Naive thymus-derived CD8-positive, alpha-beta T cell (primary cell): Measurements from ENCODE around the gene PRDM1. TPM values are rescaled to one million over a fixed set of nuclear protein-coding genes. Genes with fewer than 3 reads are reported as not detected.

Experiments used
- ATAC-seq, 2 donors: fragments of 150-1000 bp; cut with Tn5 transposase in 1 of 2; sonication (Bioruptor Pico), chemical (Tn5 transposase) in 1 of 2; 1 replicate in 1 of 2; 2 replicates in 1 of 2; pipeline ENCODE4 v1.10.0; 2021; ENCODE audit warnings: mild to moderate bottlenecking in 2 of 2, moderate library complexity in 2 of 2
- POLR2A ChIA-PET: fragments of 350-600 bp; sonication (Branson Sonifier 250); formaldehyde crosslinking; loops from one replicate; lab custom pipeline; 2021; ENCODE audit warnings: antibody characterized with exemption; lab: Charles Lee
- DNase-seq, 10 donors: peaks; one replicate each; pipeline versions ENCODE4 v3.0.0 to v3.0.0-alpha.2; 2020 to 2022
- H3K27ac Mint-ChIP-seq, 10 donors: one replicate each; pipeline ENCODE4 v1.8.0; 2020 to 2022; ENCODE audit warnings: mild to moderate bottlenecking in 10 of 10, mixed read lengths in 10 of 10, moderate library complexity in 4 of 10, inconsistent platforms in 1 of 10
- H3K27me3 Mint-ChIP-seq, 5 donors: one replicate each; pipeline ENCODE4 v1.8.0; 2021 to 2022; ENCODE audit warnings: mixed read lengths in 5 of 5
- H3K36me3 Mint-ChIP-seq, 3 donors: one replicate each; pipeline ENCODE4 v1.8.0; 2020 to 2022; ENCODE audit warnings: mixed read lengths in 3 of 3, mild to moderate bottlenecking in 2 of 3, inconsistent platforms in 1 of 3
- H3K4me1 Mint-ChIP-seq, 4 donors: one replicate each; pipeline ENCODE4 v1.8.0; 2021 to 2022; ENCODE audit warnings: mixed read lengths in 4 of 4
- H3K4me3 Mint-ChIP-seq, 10 donors: one replicate each; pipeline ENCODE4 v1.8.0; 2020 to 2022; ENCODE audit warnings: mild to moderate bottlenecking in 10 of 10, mixed read lengths in 10 of 10, moderate library complexity in 6 of 10, inconsistent platforms in 1 of 10
- H3K9me3 Mint-ChIP-seq, 9 donors: one replicate each; pipeline ENCODE4 v1.8.0; 2020 to 2022; ENCODE audit warnings: mixed read lengths in 9 of 9, mild to moderate bottlenecking in 3 of 9, inconsistent platforms in 1 of 9, moderate library complexity in 1 of 9
- polyA plus RNA-seq, 3 donors: library from polyadenylated mRNA; unstranded; fragments of 300-500 nt; fragmentation: Illumina TruSeq; gene quantifications; one replicate each; pipeline ENCODE4 v1.2.3, GENCODE V29; 2021
- total RNA-seq, 8 experiments: library from RNA in 2 of 8; stranded (reverse) in 2 of 8; gene quantifications; one replicate each; pipeline ENCODE4 v1.2.3 and lab custom pipeline; 2021 to 2026

Gene PRDM1
- total and polyA plus RNA-seq, 5 experiments from 2014 or later: 0.35 to 15.6 (median 0.94) TPM

GRCh38 chr6:106055489-106055888, 30.6 kb upstream of the PRDM1 start:
- no peak overlapping the region for H3K4me3 Mint-ChIP-seq

GRCh38 chr6:106056060-106056745, 29.9 kb upstream of the PRDM1 start:
- POLR2A ChIA-PET: interaction anchor here (0.6 kb wide), 1 partner anchor 17 kb away, joined by 3 read pairs; no protein-coding TSS in a partner anchor
- H3K9me3 Mint-ChIP-seq: no peaks in the 10 kb centered on the region
- ATAC-seq: peak; percentile 83 to 89
- H3K36me3 Mint-ChIP-seq: no peaks in the 10 kb centered on the region
- H3K27ac Mint-ChIP-seq: no peak overlapping the region
- peak overlapping the region in 9 of 10 donors; percentile 5 to 52 (median 45) for H3K4me3 Mint-ChIP-seq
- peaks cover 0 to 10% (median 4%) of the 10 kb centered on the region in 5 donors for H3K27me3 Mint-ChIP-seq
- DNase-seq: peak in 5 of 10 donors; percentile 2 to 62 (median 35)
- peaks cover 6 to 21% (median 16%) of the 10 kb centered on the region in 4 donors for H3K4me1 Mint-ChIP-seq

More at GRCh38 chr6:106055489-106055888, 30.6 kb upstream of the PRDM1 start:
- ATAC-seq (no peak), DNase-seq (no peak)
- peaks cover 0 to 11% (median 5%) of the 10 kb centered on the region in 5 donors for H3K27me3 Mint-ChIP-seq
- no peaks in the 10 kb centered on the region for H3K9me3 Mint-ChIP-seq
- POLR2A ChIA-PET: interaction anchor here (0.6 kb wide), 1 partner anchor 18 kb away, joined by 3 read pairs; no protein-coding TSS in a partner anchor
- H3K36me3 Mint-ChIP-seq: no peaks in the 10 kb centered on the region
- peaks cover 8 to 22% (median 18%) of the 10 kb centered on the region in 4 donors for H3K4me1 Mint-ChIP-seq
- no peak overlapping the region for H3K27ac Mint-ChIP-seq

GRCh38 chr6:106056746-106057390, 29.3 kb upstream of the PRDM1 start:
- ATAC-seq: peak; percentile 25 to 27
- H3K4me3 Mint-ChIP-seq: peak overlapping the region in 6 of 10 donors; percentile 5 to 68 (median 47)
- no peaks in the 10 kb centered on the region for H3K9me3 Mint-ChIP-seq
- H3K4me1 Mint-ChIP-seq: peaks cover 6 to 21% (median 16%) of the 10 kb centered on the region in 4 donors
- H3K36me3 Mint-ChIP-seq: peaks cover 0 to 1% (median 0%) of the 10 kb centered on the region in 3 donors
- H3K27me3 Mint-ChIP-seq: peaks cover 0 to 12% (median 6%) of the 10 kb centered on the region in 5 donors
- H3K27ac Mint-ChIP-seq: no peak overlapping the region
- POLR2A ChIA-PET: no interaction called here
- no peak for DNase-seq

GRCh38 chr6:106059331-106059730, 26.8 kb upstream of the PRDM1 start:
- no peaks in the 10 kb centered on the region for H3K9me3 Mint-ChIP-seq
- H3K4me1 Mint-ChIP-seq: peaks cover 6 to 21% (median 16%) of the 10 kb centered on the region in 4 donors
- peaks cover 0 to 10% (median 4%) of the 10 kb centered on the region in 5 donors for H3K27me3 Mint-ChIP-seq
- ATAC-seq (no peak), DNase-seq (no peak)
- POLR2A ChIA-PET: no interaction called here
- no peak overlapping the region for H3K4me3 Mint-ChIP-seq
- peaks cover 0 to 1% (median 0%) of the 10 kb centered on the region in 3 donors for H3K36me3 Mint-ChIP-seq
- no peak overlapping the region for H3K27ac Mint-ChIP-seq

DNA sequence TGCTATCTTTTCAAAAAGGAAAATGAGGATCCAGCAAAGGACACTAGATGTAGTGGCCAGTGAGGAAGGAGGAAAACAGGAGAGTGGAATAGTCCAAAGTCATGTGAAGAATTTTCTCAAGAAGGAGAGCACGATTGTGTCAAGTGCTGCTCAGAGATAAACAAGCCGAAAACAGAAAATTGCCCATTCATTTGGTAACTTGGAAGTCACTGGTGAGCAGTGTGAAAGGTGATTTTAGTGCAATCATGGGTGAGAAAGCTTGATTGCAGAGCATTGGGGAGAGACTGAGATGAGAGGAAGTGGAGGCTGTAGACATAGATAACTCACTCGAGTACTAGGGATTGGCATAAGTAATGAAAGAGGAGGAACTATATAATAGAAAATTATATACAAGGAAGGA, 26.0 kb upstream of the PRDM1 start:
- Mint-ChIP-seq H3K27ac (no peak overlapping the region), H3K36me3 (peaks cover 0 to 1% (median 0%) of the 10 kb centered on the region in 3 donors), H3K27me3 (peaks cover 0 to 10% (median 2%) of the 10 kb centered on the region in 5 donors), H3K4me3 (no peak overlapping the region), H3K9me3 (no peaks in the 10 kb centered on the region), H3K4me1 (peaks cover 6 to 21% (median 16%) of the 10 kb centered on the region in 4 donors)
- DNase-seq (no peak), ATAC-seq (no peak)
- POLR2A ChIA-PET: no interaction called here

DNA sequence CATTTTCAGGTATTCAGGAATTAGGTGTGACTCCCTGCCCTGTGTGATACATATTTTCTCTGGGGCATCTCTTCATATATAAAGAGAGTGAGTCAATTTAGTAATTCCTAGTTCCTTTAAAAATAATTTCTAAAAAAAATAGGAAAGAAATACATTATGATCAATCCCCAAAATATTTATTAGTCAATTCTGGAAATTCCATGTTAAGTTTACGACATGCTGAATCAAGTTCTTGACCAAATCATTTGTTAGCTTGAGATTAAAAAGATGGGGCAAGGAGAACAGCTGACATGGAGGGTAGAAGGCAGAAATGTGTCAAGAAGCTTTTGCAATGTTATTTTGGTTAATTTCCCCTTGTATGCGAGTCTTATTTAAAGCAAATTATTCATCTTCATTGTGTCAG, 22.7 kb upstream of the PRDM1 start:
- no peaks in the 10 kb centered on the region for H3K9me3 Mint-ChIP-seq
- peaks cover 0 to 7% (median 5%) of the 10 kb centered on the region in 5 donors for H3K27me3 Mint-ChIP-seq
- no peak overlapping the region for H3K27ac Mint-ChIP-seq
- no peak overlapping the region for H3K4me3 Mint-ChIP-seq
- ATAC-seq (no peak), DNase-seq (no peak)
- peaks cover 0 to 1% (median 0%) of the 10 kb centered on the region in 3 donors for H3K36me3 Mint-ChIP-seq
- POLR2A ChIA-PET: no interaction called here
- no peaks in the 10 kb centered on the region for H3K4me1 Mint-ChIP-seq

- DNase-seq: no peak
- ATAC-seq: no peak
- no peaks in the 10 kb centered on the region for H3K4me1 Mint-ChIP-seq
- no peak overlapping the region for H3K27ac Mint-ChIP-seq
- H3K9me3 Mint-ChIP-seq: no peaks in the 10 kb centered on the region
- H3K4me3 Mint-ChIP-seq: no peak overlapping the region
- POLR2A ChIA-PET: no interaction called here
- H3K36me3 Mint-ChIP-seq: peaks cover 0 to 1% (median 0%) of the 10 kb centered on the region in 3 donors
- peaks cover 0 to 11% (median 5%) of the 10 kb centered on the region in 5 donors for H3K27me3 Mint-ChIP-seq
Observed at GRCh38 chr6:106064142-106064541, 22.0 kb upstream of the PRDM1 start.

DNA sequence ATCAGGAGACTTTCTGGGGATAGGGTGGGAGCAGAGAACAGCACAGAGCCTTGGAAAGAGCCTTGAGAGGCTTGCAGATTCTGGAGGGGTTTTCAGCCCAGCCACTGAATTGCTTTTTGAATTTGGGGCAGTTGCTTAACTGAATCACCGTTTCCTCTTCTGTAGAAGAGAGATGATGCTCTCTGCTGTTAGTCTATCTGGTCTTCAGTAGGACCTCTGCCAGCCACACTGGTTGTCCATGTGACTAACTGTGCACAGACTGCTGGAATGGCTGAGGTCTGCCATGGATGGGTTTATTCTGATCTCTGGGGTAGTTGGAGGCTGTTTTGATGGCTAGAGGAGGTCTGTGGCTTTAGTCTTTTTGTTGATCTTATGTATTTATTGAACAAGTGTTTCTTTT, 21.4 kb upstream of the PRDM1 start:
- Mint-ChIP-seq H3K27ac (no peak overlapping the region), H3K27me3 (peaks cover 0 to 11% (median 5%) of the 10 kb centered on the region in 5 donors), H3K9me3 (no peaks in the 10 kb centered on the region), H3K36me3 (peaks cover 0 to 1% (median 0%) of the 10 kb centered on the region in 3 donors), H3K4me3 (no peak overlapping the region), H3K4me1 (no peaks in the 10 kb centered on the region)
- POLR2A ChIA-PET: no interaction called here
- no peak for DNase-seq
- ATAC-seq: no peak

GRCh38 chr6:106066989-106067388, 19.1 kb upstream of the PRDM1 start:
- DNase-seq: no peak
- H3K4me3 Mint-ChIP-seq: no peak overlapping the region

DNA sequence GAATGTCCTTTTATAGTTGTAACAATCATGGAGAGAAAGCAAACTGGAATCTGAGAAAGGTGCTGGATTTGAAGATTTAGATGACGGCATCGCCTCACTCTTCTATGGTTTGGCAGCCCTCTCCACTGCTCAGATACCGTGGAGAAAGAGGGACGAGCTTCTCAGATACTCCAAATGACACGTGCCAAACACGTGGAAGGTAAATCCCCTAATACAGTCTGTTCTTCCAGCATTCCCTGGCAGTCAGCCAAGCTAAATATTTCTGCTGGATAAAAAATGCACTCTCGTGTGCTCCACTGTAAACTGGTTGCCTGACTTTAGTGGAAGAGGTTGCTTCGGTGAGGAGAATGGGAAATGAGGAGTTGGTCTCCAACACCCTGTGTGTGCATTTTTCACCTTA, 16.7 kb upstream of the PRDM1 start:
- Mint-ChIP-seq H3K4me3 (no peak overlapping the region), H3K4me1 (no peaks in the 10 kb centered on the region), H3K9me3 (no peaks in the 10 kb centered on the region), H3K27me3 (peaks cover 0 to 11% (median 5%) of the 10 kb centered on the region in 5 donors), H3K27ac (no peak overlapping the region), H3K36me3 (no peaks in the 10 kb centered on the region)
- ATAC-seq: no peak
- POLR2A ChIA-PET: no interaction called here
- no peak for DNase-seq

More at GRCh38 chr6:106066989-106067388, 19.1 kb upstream of the PRDM1 start:
- Mint-ChIP-seq H3K36me3 (no peaks in the 10 kb centered on the region), H3K27me3 (peaks cover 0 to 11% (median 3%) of the 10 kb centered on the region in 5 donors), H3K4me1 (no peaks in the 10 kb centered on the region), H3K27ac (no peak overlapping the region), H3K9me3 (no peaks in the 10 kb centered on the region)
- ATAC-seq: no peak
- POLR2A ChIA-PET: no interaction called here

GRCh38 chr6:106070636-106071035, 15.5 kb upstream of the PRDM1 start:
- no peaks in the 10 kb centered on the region for H3K9me3 Mint-ChIP-seq
- no peak for DNase-seq
- no peak overlapping the region for H3K4me3 Mint-ChIP-seq
- peaks cover 0 to 11% (median 5%) of the 10 kb centered on the region in 5 donors for H3K27me3 Mint-ChIP-seq
- POLR2A ChIA-PET: no interaction called here
- no peak for ATAC-seq
- no peaks in the 10 kb centered on the region for H3K4me1 Mint-ChIP-seq
- no peaks in the 10 kb centered on the region for H3K36me3 Mint-ChIP-seq
- H3K27ac Mint-ChIP-seq: no peak overlapping the region

DNA sequence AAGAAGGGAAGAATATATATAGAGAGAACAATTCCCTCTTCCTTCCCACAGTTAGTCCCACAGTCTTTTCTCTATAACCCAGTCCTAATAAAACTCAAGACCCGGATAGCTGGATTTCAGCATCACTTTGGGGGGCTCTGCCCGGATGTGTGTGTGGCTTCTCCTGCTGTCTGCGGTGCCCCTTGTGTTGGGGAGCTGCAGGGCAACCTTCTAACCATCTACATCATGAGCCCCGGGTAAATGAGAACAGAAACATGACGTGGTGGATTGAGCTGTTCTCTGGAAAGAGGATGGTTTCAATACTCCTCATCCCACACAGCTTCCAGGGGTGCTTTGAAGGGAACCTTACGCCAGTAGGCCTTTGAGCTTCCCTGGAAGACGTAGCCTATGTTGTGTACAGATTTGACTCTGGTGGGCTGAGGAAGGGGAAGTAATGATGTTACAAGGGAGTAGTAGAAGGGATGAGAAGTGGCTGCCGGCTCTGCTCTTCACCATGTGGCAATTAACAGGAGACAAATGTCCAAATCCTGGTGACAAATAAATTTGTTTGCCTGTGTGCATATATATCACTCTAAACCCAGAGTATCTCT, 13.5 kb upstream of the PRDM1 start:
- DNase-seq: no peak
- no peaks in the 10 kb centered on the region for H3K4me1 Mint-ChIP-seq
- H3K4me3 Mint-ChIP-seq: no peak overlapping the region
- no peaks in the 10 kb centered on the region for H3K9me3 Mint-ChIP-seq
- POLR2A ChIA-PET: interaction anchor here (0.7 kb wide), 1 partner anchor 17 kb away, joined by 3 read pairs; no protein-coding TSS in a partner anchor
- H3K27ac Mint-ChIP-seq: peak overlapping the region in 1 of 10 donors; percentile 56
- H3K36me3 Mint-ChIP-seq: no peaks in the 10 kb centered on the region
- ATAC-seq: no peak
- peaks cover 0 to 11% (median 5%) of the 10 kb centered on the region in 5 donors for H3K27me3 Mint-ChIP-seq
